Liver (tissue), 9 donors: Measurements from ENCODE around the gene SLC20A1. TPM values are rescaled to one million over a fixed set of nuclear protein-coding genes. Genes with fewer than 3 reads are reported as not detected.

Source experiments
- DNase-seq: peaks from one replicate; pipeline ENCODE4 v3.0.0-alpha.2; 2017; ENCODE audit warnings: low spot score
- H3K27ac ChIP-seq, 2 donors: one replicate each; pipeline ENCODE4 v1.7.0; 2013; ENCODE audit warnings: inconsistent platforms in 2 of 2, low read length in 2 of 2, control low read depth in 1 of 2, low read depth in 1 of 2, mild to moderate bottlenecking in 1 of 2
- H3K27me3 ChIP-seq, 4 donors: one replicate each; pipeline versions ENCODE4 v1.6.1 to v1.7.0; 2013; ENCODE audit warnings: low read length in 3 of 4, inconsistent platforms in 1 of 4, mild to moderate bottlenecking in 1 of 4, moderate library complexity in 1 of 4; ENCODE audit not compliant: control insufficient read depth in 4 of 4, insufficient read depth in 4 of 4
- H3K36me3 ChIP-seq, 4 donors: one replicate each; pipeline versions ENCODE4 v1.6.1 to v1.7.0; 2013; ENCODE audit warnings: low read length in 3 of 4, mild to moderate bottlenecking in 3 of 4, low read depth in 1 of 4, moderate library complexity in 1 of 4; ENCODE audit not compliant: control insufficient read depth in 4 of 4, insufficient read depth in 3 of 4
- H3K4me1 ChIP-seq, 4 donors: one replicate each; pipeline versions ENCODE4 v1.6.1 to v1.7.0; 2013; ENCODE audit warnings: low read length in 3 of 4, mild to moderate bottlenecking in 3 of 4, moderate library complexity in 1 of 4; ENCODE audit not compliant: control insufficient read depth in 4 of 4, insufficient read depth in 4 of 4
- H3K4me3 ChIP-seq, 3 donors: one replicate each; pipeline versions ENCODE4 v1.6.1 to v1.7.0; 2013; ENCODE audit warnings: low read length in 3 of 3, control low read depth in 1 of 3, low read depth in 1 of 3, mild to moderate bottlenecking in 1 of 3
- H3K9ac ChIP-seq, 2 donors: one replicate each; pipeline ENCODE4 v1.7.0; 2013; ENCODE audit warnings: low read length in 2 of 2, mild to moderate bottlenecking in 2 of 2, moderate library complexity in 2 of 2, control low read depth in 1 of 2, low read depth in 1 of 2
- H3K9me3 ChIP-seq, 4 donors: one replicate each; pipeline versions ENCODE4 v1.6.1 to v1.7.0; 2013; ENCODE audit warnings: low read length in 3 of 4; ENCODE audit not compliant: control insufficient read depth in 4 of 4
- CTCF ChIP-seq: fragments of 150-350 bp; IDR thresholded peaks from 2 replicates; pipeline ENCODE4 v1.5.1; 2017; ENCODE audit warnings: improper control_type of control experiment, low read depth, low read length; ENCODE audit not compliant: missing input control
- FOXA1 ChIP-seq: IDR thresholded peaks from 2 replicates; pipeline ENCODE4 v1.6.1; 2016; ENCODE audit warnings: antibody characterized with exemption
- FOXA2 ChIP-seq: IDR thresholded peaks from 2 replicates; pipeline ENCODE4 v1.6.1; 2016; ENCODE audit warnings: antibody characterized with exemption
- GABPA ChIP-seq, 2 donors: IDR thresholded peaks in 1 of 2; conservative IDR thresholded peaks in 1 of 2; 2 replicates each; pipeline ENCODE4 v1.6.1; 2016; ENCODE audit warnings: antibody characterized with exemption in 2 of 2, mild to moderate bottlenecking in 1 of 2, moderate library complexity in 1 of 2
- HNF4A ChIP-seq, 2 donors: conservative IDR thresholded peaks; 2 replicates each; pipeline ENCODE4 v1.6.1; 2016; ENCODE audit warnings: antibody characterized with exemption in 2 of 2, mild to moderate bottlenecking in 2 of 2
- HNF4G ChIP-seq: IDR thresholded peaks from 2 replicates; pipeline ENCODE4 v1.6.1; 2016; ENCODE audit warnings: antibody characterized with exemption
- JUND ChIP-seq, 2 donors: IDR thresholded peaks; 2 replicates each; pipeline ENCODE4 v1.6.1; 2016; ENCODE audit warnings: antibody characterized with exemption in 2 of 2
- MAX ChIP-seq: IDR thresholded peaks from 2 replicates; pipeline ENCODE4 v1.6.1; 2016; ENCODE audit warnings: antibody characterized with exemption
- NR2F2 ChIP-seq: IDR thresholded peaks from 2 replicates; pipeline ENCODE4 v1.6.1; 2016; ENCODE audit warnings: antibody characterized with exemption
- RAD21 ChIP-seq, 2 donors: IDR thresholded peaks; 2 replicates each; pipeline ENCODE4 v1.6.1; 2016; ENCODE audit warnings: antibody characterized with exemption in 2 of 2, mild to moderate bottlenecking in 2 of 2
- REST ChIP-seq: IDR thresholded peaks from 2 replicates; pipeline ENCODE4 v1.6.1; 2016; ENCODE audit warnings: antibody characterized with exemption, mild to moderate bottlenecking
- RXRA ChIP-seq, 2 donors: IDR thresholded peaks; 2 replicates each; pipeline ENCODE4 v1.6.1; 2017 to 2018; ENCODE audit warnings: antibody characterized with exemption in 2 of 2, mild to moderate bottlenecking in 1 of 2
- SP1 ChIP-seq: IDR thresholded peaks from 2 replicates; pipeline ENCODE4 v1.6.1; 2018; ENCODE audit warnings: antibody characterized with exemption, mild to moderate bottlenecking
- TAF1 ChIP-seq: conservative IDR thresholded peaks from 2 replicates; pipeline ENCODE4 v1.6.1; 2016; ENCODE audit warnings: antibody characterized with exemption, mild to moderate bottlenecking
- YY1 ChIP-seq: IDR thresholded peaks from 2 replicates; pipeline ENCODE4 v1.6.1; 2016; ENCODE audit warnings: antibody characterized with exemption, mild to moderate bottlenecking
- WGBS: extraction: QIAGEN DNeasy Blood & Tissue Kit; methylation state at CpG from one replicate; pipeline ENCODE4 v1.1.7; 2013; 5-methylcytosine and 5-hydroxymethylcytosine counted together
- polyA plus RNA-seq, 2 donors: library from polyadenylated mRNA; stranded (reverse) in 1 of 2; unstranded in 1 of 2; fragments of 200-250 nt in 1 of 2; fragments of >200 nt in 1 of 2; fragmentation: Nextera tagmentation in 1 of 2; extraction: Ambion mirVana in 1 of 2; gene quantifications; one replicate each; pipeline versions ENCODE4 v1.2.1 to v1.2.3, GENCODE V29; 2013 to 2015
- total RNA-seq, 2 donors: library from RNA; depleted of rRNA; stranded (reverse); fragments of >200 nt; gene quantifications; one replicate each; pipeline ENCODE4 v1.2.3, GENCODE V29; 2014
- TF ChIP-seq, protein P1 (sequence below): IDR thresholded peaks from 2 replicates; pipeline ENCODE4 v1.6.1; 2016; ENCODE audit warnings: antibody characterized with exemption
- TF ChIP-seq, protein P2 (sequence below): IDR thresholded peaks from 2 replicates; pipeline ENCODE4 v1.6.1; 2016; ENCODE audit warnings: antibody characterized with exemption
- donor health status: healthy.
- donor health status: healthy.
- donor health status: healthy.
- donor health status: healthy.
- donor health status: healthy.

Gene SLC20A1
- total and polyA plus RNA-seq, 4 donors: 15.3 to 56.9 (median 20.0) TPM

DNA sequence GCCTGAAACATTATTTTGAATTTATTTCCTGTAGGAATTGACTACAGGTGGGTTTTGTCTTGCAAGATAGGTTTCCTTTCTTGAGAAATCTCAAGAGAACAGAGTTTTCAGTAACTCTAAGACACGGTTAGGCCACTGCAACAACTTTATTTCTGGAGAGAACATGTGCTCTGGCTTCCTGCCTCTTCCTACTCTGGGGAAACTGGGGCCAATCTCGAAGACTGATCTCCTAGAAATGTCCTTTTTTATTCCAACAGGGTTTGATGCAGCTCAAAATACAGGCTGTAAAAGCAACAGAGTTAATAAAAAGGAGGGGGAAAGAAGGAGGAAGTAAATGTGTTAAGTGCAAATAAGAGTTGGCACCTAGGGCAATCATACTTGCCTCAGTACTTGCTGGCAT is 4.0 kb upstream of the SLC20A1 start:
- Histone ChIP-seq H3K4me3 (no peak overlapping the region), H3K27me3 (no peaks in the 10 kb centered on the region), H3K9ac (no peak overlapping the region), H3K36me3 (no peaks in the 10 kb centered on the region), H3K27ac (no peak overlapping the region), H3K4me1 (peaks cover 0 to 32% (median 24%) of the 10 kb centered on the region in 4 donors), H3K9me3 (no peaks in the 10 kb centered on the region)
- no peak for DNase-seq
- TF ChIP-seq RAD21 (IDR thresholded peaks at IDR 0.05): no peak
- TF ChIP-seq REST: no peak
- TF ChIP-seq, protein P1, sequence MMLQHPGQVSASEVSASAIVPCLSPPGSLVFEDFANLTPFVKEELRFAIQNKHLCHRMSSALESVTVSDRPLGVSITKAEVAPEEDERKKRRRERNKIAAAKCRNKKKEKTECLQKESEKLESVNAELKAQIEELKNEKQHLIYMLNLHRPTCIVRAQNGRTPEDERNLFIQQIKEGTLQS: no peak
- TF ChIP-seq HNF4G: no peak
- no peak for TF ChIP-seq HNF4A (conservative IDR thresholded peaks at IDR 0.05)
- TF ChIP-seq CTCF: no peak
- no peak for TF ChIP-seq NR2F2
- TF ChIP-seq JUND (IDR thresholded peaks at IDR 0.05): no peak
- TF ChIP-seq RXRA (IDR thresholded peaks at IDR 0.05): no peak
- TF ChIP-seq MAX: no peak
- no peak for TF ChIP-seq FOXA1
- 41% methylated on average over 2 of the region's 2 CpGs for WGBS

DNA sequence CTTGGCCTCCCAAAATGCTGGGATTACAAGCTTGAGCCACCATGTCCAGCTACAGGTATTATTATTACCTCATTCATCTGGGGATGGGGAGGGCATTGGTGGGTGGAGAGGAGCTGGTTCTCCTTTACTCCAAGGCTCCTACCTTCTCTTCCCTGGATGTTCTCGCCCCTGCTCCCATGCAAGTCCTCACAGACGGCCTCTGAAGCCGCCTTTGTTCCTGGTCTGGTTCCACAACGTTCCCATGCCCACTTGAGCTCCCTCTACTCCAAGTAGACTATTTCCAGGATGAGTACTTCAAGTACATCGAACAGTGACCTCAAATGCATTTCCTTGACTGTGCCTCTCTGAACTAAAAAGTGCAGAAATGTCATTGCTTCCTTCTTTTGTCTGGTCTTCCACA is 3.2 kb upstream of the SLC20A1 start:
- Histone ChIP-seq H3K9me3 (no peaks in the 10 kb centered on the region), H3K36me3 (peaks cover 0 to 3% (median 1%) of the 10 kb centered on the region in 4 donors), H3K27ac (no peak overlapping the region), H3K27me3 (no peaks in the 10 kb centered on the region), H3K9ac (no peak overlapping the region), H3K4me1 (peaks cover 2 to 33% (median 22%) of the 10 kb centered on the region in 4 donors), H3K4me3 (no peak overlapping the region)
- WGBS: 94% methylated on average over 5 of the region's 5 CpGs
- no peak for DNase-seq
- no peak for TF ChIP-seq CTCF
- TF ChIP-seq TAF1: no peak
- TF ChIP-seq HNF4G: no peak
- TF ChIP-seq, protein P1: no peak
- no peak for TF ChIP-seq YY1
- no peak for TF ChIP-seq JUND (IDR thresholded peaks at IDR 0.05)
- TF ChIP-seq RAD21 (IDR thresholded peaks at IDR 0.05): no peak
- TF ChIP-seq, protein P2, sequence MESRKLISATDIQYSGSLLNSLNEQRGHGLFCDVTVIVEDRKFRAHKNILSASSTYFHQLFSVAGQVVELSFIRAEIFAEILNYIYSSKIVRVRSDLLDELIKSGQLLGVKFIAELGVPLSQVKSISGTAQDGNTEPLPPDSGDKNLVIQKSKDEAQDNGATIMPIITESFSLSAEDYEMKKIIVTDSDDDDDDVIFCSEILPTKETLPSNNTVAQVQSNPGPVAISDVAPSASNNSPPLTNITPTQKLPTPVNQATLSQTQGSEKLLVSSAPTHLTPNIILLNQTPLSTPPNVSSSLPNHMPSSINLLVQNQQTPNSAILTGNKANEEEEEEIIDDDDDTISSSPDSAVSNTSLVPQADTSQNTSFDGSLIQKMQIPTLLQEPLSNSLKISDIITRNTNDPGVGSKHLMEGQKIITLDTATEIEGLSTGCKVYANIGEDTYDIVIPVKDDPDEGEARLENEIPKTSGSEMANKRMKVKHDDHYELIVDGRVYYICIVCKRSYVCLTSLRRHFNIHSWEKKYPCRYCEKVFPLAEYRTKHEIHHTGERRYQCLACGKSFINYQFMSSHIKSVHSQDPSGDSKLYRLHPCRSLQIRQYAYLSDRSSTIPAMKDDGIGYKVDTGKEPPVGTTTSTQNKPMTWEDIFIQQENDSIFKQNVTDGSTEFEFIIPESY: no peak
- no peak for TF ChIP-seq MAX
- no peak for TF ChIP-seq GABPA (IDR thresholded peaks at IDR 0.05 in 1 of 2, conservative IDR thresholded peaks at IDR 0.05 in 1 of 2)
- TF ChIP-seq FOXA1: no peak
- TF ChIP-seq NR2F2: no peak
- TF ChIP-seq REST: no peak
- TF ChIP-seq SP1: no peak
- no peak for TF ChIP-seq FOXA2
